HCT116 (cell line): ENCODE measurements around the gene SEC23IP.

Experiments used
- CEBPB ChIP-seq: IDR thresholded peaks from 2 replicates; pipeline ENCODE4 v1.6.1; 2012; ENCODE audit warnings: low read depth
- EZH2 ChIP-seq: fragments of 200-600 bp; sonication (generic); IDR thresholded peaks from 2 replicates; pipeline ENCODE4 v1.6.1; 2017; ENCODE audit warnings: antibody characterized with exemption, mixed run types
- EZH2phosphoT487 ChIP-seq: fragments of 200-600 bp; IDR thresholded peaks from 2 replicates; pipeline ENCODE4 v1.6.1; 2018; ENCODE audit warnings: antibody characterized with exemption, borderline replicate concordance
- JUND ChIP-seq: IDR thresholded peaks from 2 replicates; pipeline ENCODE4 v1.6.1; 2012
- POLR2A ChIP-seq: IDR thresholded peaks from 2 replicates; pipeline ENCODE4 v1.7.0; 2011; ENCODE audit warnings: borderline replicate concordance; ENCODE audit not compliant: insufficient read depth, insufficient read length; ENCODE audit errors: extremely low read depth
- POLR2AphosphoS5 ChIP-seq: IDR thresholded peaks from 2 replicates; pipeline ENCODE4 v1.6.1; 2011; ENCODE audit warnings: mild to moderate bottlenecking, low read depth, low read length, moderate library complexity
- SIN3A ChIP-seq: IDR thresholded peaks from 2 replicates; pipeline ENCODE4 v1.6.1; 2012; ENCODE audit warnings: low read depth
- SP1 ChIP-seq: IDR thresholded peaks from 2 replicates; pipeline ENCODE4 v1.6.1; 2012; ENCODE audit warnings: low read depth
- YY1 ChIP-seq: IDR thresholded peaks from 2 replicates; pipeline ENCODE4 v1.6.1; 2011; ENCODE audit warnings: low read length, low read depth, moderate library complexity, mild to moderate bottlenecking; ENCODE audit not compliant: insufficient replicate concordance; ENCODE audit errors: extremely low read depth
- ZNF274 ChIP-seq: fragments of 200-500 bp; sonication (Bioruptor generic); IDR thresholded peaks from 2 replicates; pipeline ENCODE4 v1.6.1; 2014; ENCODE audit warnings: mild to moderate bottlenecking, low read depth, low read length, inconsistent platforms
- TF ChIP-seq, protein P1 (sequence below), 3 experiments: fragments of 200-600 bp in 1 of 3; sonication (generic) in 1 of 3; IDR thresholded peaks in 2 of 3; conservative IDR thresholded peaks in 1 of 3; 2 replicates each; pipeline ENCODE4 v1.5.1; 2012 to 2017; ENCODE audit warnings: low read depth in 2 of 3, low read length in 2 of 3, antibody characterized with exemption in 1 of 3, borderline replicate concordance in 1 of 3, control low read depth in 1 of 3, mild to moderate bottlenecking in 1 of 3, mixed read lengths in 1 of 3, mixed run types in 1 of 3, moderate library complexity in 1 of 3; ENCODE audit not compliant: insufficient read depth in 1 of 3

DNA sequence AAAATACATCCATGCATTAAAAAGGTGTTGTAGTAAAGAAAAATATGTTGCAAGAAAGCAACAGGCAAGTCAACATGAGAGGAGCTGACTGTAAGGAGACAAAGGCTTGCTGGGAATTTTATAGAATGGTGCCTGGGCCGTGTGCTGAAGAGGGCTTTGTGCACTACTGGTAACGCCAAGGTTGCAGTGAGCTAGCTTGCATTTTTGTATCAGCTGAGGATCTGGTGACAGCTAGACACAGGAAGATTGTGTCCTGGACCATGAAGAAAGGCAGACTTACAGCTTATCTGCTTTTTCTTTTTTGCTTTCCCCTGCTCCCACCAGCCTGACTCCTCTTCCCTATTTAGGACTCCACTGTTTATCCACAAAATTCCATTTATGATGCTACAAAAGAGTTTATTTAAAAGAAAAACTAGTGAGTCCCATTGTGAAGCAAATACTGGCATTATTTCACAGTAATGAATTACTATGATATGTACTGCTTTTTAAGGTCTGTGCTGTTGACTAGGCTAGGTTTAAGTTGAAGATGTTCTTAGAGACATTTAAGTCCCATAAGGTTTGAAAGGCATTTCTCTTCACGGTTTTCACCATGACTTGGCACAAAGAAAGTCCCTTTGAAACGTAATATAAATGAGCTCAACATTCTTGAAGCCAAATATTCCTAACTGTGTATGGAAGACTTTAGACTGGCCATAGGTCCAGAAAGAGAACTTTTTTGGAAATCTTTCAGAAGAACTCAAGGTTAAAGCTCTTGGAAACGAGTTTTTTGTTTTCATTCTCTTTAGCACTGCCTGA lies 88.6 kb downstream of the SEC23IP start:
- no peak for TF ChIP-seq ZNF274
- TF ChIP-seq, protein P1, sequence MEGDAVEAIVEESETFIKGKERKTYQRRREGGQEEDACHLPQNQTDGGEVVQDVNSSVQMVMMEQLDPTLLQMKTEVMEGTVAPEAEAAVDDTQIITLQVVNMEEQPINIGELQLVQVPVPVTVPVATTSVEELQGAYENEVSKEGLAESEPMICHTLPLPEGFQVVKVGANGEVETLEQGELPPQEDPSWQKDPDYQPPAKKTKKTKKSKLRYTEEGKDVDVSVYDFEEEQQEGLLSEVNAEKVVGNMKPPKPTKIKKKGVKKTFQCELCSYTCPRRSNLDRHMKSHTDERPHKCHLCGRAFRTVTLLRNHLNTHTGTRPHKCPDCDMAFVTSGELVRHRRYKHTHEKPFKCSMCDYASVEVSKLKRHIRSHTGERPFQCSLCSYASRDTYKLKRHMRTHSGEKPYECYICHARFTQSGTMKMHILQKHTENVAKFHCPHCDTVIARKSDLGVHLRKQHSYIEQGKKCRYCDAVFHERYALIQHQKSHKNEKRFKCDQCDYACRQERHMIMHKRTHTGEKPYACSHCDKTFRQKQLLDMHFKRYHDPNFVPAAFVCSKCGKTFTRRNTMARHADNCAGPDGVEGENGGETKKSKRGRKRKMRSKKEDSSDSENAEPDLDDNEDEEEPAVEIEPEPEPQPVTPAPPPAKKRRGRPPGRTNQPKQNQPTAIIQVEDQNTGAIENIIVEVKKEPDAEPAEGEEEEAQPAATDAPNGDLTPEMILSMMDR (IDR thresholded peaks at IDR 0.05 in 2 of 3, conservative IDR thresholded peaks at IDR 0.05 in 1 of 3; ENCODE audit: borderline replicate concordance in 1 of 3, insufficient read depth in 1 of 3, low read depth in 2 of 3, low read length in 2 of 3): no peak
- TF ChIP-seq POLR2A: no peak
- no peak for TF ChIP-seq YY1
- TF ChIP-seq EZH2: no peak
- TF ChIP-seq POLR2AphosphoS5: no peak
- no peak for TF ChIP-seq JUND
- no peak for TF ChIP-seq SIN3A
- no peak for TF ChIP-seq SP1
- no peak for TF ChIP-seq EZH2phosphoT487
- no peak for TF ChIP-seq CEBPB
